Epithelial cell of proximal tubule (primary cell): ENCODE results near the gene WFIKKN2. TPM values are rescaled to one million over a fixed set of nuclear protein-coding genes. Genes with fewer than 3 reads are reported as not detected.

Source experiments
- DNase-seq: peaks from one replicate; pipeline ENCODE4 v3.0.0-alpha.2; 2011; ENCODE audit warnings: low read depth
- H3K4me3 ChIP-seq: 2 replicates; pipeline ENCODE4 v1.5.1; 2011; ENCODE audit warnings: low read depth, mild to moderate bottlenecking, low read length
- CTCF ChIP-seq: conservative IDR thresholded peaks from 2 replicates; pipeline ENCODE4 v1.5.1; 2012; ENCODE audit warnings: low read depth, mild to moderate bottlenecking, low read length
- total RNA-seq: library from RNA; depleted of rRNA; stranded (reverse); fragments of >200 nt; gene quantifications from 2 replicates; pipeline ENCODE4 v1.2.3, GENCODE V29; 2015

Gene WFIKKN2
- total RNA-seq, 1 donor from 2014 or later = not detected

DNA sequence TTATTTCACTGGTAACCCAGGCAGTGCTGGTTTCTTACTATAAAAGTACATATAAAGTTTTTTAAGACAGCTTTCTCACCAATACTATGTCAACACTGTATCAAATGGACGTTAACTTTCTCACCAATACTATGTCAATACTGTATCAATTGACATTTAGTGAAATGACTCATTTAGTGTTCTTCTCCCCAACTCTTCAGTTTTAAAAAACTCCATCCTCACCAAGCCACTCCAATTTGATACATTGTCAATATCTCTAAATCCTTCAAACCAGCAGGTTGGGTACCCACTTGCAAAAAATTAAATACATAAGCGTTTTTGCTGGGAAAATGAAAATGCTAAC lies 25.9 kb downstream of the WFIKKN2 start:
- no peak for TF ChIP-seq CTCF
- no peak overlapping the region for H3K4me3 ChIP-seq
- DNase-seq = no peak

DNA sequence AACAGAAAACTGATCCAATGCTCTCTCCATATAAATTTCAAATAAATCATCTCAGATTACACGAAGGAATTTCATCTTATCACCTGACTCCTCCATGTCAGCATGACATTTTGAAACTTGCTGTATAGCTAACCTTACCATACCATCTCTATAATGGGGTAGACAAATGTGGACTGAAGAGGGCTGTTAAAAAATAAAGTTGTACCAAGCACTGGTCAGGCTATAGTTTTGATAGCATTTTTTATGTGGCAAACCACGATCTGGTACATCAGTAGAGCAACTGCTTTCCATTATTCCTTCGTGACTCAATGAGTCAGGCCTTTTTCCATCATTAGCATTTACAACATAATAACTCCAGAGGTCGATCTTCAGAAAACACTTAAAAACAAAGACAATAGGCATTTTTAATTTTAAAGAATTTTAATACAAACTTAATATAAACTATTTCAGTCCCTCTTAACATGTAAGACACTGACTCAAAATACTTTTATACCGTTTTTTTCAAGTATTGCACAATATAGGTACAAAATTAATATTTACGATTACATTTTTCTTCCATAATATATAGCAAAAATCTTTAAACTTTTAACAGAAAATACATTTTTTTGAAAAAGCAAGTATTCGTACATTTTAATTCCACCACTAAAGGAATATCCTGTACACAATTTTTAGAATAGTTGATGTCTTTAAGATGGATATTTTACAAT lies 26.6 kb downstream of the WFIKKN2 start:
- H3K4me3 ChIP-seq = peak overlapping the region; percentile 4
- TF ChIP-seq CTCF = no peak
- no peak for DNase-seq

DNA sequence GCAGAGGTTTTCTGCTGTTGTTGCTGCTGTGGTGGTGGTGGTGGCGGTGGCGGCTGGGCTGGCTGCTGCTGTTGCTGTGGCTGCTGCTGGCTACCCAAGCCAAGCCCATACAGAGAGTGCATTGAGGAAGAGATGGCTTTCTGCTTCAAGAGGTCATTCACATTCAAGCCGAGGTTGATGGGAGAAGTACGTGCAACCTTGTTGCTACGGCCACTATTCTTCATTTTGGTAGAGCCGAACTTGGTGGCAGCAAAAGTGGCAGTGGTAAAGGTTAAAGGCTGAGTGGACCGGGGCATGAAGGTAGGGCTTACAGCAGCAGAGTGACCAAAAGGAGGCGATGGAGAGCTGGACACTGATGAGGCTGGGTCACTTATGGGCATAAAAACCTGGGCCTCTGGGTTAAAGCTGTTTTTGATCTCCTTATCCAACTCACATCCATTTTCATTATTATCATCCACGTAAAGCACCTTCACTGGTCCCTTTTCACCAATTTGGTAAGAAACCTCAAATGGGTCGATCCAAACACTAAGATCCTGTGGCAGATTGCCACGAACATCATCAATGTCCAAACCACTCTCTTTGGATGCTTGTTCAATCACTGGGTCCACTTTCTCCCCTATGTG lies 27.9 kb downstream of the WFIKKN2 start:
- DNase-seq = no peak
- peak overlapping the region; percentile 83 for H3K4me3 ChIP-seq
- peak; percentile 90 for TF ChIP-seq CTCF

DNA sequence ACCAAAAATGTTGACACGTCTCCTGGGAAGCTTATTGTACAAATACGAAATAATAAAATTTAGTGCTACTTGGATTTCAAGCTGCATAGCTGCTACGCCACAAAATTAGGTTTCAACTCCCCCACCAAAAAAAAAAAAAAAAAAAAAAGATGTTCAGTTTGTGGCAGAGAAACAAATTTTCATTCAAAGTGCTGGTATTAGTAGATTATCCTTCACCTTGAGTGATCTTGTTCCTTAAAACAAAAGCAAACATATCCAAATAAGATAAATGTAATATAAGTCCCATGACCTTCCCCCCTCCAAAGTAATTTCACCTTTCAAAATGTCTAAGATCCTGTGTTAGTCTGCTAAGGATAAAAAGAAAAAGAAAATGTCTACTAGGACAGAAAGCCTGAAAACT lies 28.5 kb downstream of the WFIKKN2 start:
- peak overlapping the region; percentile 83 for H3K4me3 ChIP-seq
- no peak for DNase-seq
- no peak for TF ChIP-seq CTCF

DNA sequence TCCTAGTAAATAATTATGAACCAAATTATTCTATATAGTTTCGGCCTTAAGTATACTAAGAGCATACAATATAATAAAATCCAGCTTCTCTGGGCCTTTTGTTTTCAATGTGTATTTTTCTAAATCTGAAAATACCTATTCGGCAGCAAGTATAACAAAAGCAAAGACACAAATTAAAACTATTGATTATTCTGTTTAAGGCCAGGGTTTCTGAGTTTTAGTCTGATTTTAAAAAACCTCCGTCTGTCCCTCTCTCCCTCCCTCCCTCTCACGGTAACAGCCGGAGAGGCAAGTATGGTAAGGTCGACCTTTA lies 29.3 kb downstream of the WFIKKN2 start:
- TF ChIP-seq CTCF = peak; percentile 12
- H3K4me3 ChIP-seq = peak overlapping the region; percentile 83
- no peak for DNase-seq

- peak overlapping the region; percentile 83 for H3K4me3 ChIP-seq
- no peak for TF ChIP-seq CTCF
- no peak for DNase-seq
Observed at GRCh38 chr17:50865060-50865867, 29.9 kb downstream of the WFIKKN2 start.
